Activated gamma-delta T cell treated with anti-CD3 and anti-CD28 coated beads, Interleukin-2, amount 50 U/mL, for 16 hours (primary cell): ENCODE data around the gene NRGN.

Experiments
- DNase-seq: peaks from one replicate; pipeline ENCODE4 v3.0.0-alpha.2; 2020; ENCODE audit warnings: low read depth

NRGN gene

DNA sequence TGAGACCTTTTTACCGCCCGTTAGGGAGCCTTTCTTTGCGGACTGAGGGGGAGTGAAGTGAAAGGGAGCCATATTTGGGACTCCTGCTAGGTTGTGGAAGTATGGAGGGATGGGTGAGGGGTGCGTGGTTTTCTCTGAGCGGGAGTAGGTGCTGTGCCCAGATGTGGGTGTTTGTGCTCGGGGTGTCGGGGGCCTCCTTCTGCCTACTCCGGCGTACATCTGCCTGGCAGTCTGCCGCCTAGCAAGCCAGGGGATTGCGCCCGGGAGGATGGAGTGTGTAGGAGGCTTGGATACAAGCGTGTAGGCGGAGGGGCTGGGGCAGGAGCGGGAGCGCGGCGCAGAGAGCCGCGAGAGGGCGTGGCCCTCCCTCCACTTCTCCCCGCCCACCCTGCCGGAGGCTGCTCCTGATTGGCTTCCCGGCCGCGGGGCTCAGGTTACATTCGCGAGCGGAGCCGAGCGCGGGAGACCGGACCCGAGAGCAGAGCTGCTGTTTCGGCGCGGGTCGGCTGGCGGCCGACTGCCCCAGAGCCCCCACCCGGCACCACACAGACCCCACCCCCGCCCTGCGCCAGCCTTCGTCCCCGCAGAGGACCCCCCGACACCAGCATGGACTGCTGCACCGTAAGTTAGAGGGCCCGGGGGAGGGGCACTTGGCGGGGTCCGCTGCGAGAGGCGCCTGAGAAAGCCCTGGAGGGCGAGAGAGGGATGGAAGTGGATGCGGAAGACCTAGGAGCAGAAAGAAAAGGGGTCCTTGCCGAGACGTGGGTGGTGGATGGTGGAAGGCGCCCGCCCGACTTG is at the start of gene NRGN:
NRGN (plus strand) TSS at position 464 of the 798 bp plus-strand sequence; CDS start at position 607, 143 bp downstream.
- DNase-seq, result peak; percentile 70

DNA sequence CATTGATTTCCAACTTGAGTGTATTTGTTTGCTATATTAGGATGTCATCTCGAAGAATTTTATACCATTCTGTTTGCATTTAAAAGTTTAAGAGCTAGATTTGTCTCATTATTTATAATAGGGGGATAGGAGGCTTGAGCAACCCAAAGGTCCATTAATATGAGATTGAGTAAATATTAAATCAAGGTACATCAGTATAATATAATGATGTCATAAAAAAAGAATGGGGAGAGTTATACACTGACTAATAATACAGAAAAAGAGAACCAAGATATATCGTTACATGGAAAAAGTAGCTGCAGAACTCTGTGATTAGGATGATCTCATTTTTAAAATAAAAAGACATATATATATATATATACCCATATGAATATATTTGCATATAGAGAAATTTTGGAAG is 46.6 kb upstream of the NRGN start:
- no peak for DNase-seq

- DNase-seq, result no peak
Observed at GRCh38 chr11:124699547-124699946, 40.2 kb upstream of the NRGN start.

- DNase-seq, result no peak
Observed at GRCh38 chr11:124700028-124700427, 39.7 kb upstream of the NRGN start.

GRCh38 chr11:124707829-124708228 is 31.9 kb upstream of the NRGN start:
- no peak for DNase-seq

GRCh38 chr11:124712392-124712791 is 27.4 kb upstream of the NRGN start:
- no peak for DNase-seq

DNA sequence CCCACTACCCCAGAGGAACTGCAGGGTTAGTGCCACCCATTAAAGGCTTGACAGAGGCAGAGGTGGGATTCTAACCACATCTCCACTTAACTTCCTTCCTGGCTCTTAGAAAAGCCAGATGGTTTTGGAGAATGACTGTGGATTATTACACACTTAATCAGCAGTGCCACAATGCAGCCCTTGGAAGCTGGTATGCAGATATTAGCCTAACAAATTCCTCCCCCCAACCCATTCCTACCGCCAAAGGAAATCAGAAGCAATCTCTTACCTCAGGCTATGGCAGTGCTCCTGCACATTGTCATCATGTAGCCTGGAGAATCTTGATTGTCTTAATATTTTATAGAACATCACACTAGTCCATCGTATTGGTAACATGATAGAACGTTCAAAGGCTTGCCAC is 23.2 kb upstream of the NRGN start:
- no peak for DNase-seq

DNA sequence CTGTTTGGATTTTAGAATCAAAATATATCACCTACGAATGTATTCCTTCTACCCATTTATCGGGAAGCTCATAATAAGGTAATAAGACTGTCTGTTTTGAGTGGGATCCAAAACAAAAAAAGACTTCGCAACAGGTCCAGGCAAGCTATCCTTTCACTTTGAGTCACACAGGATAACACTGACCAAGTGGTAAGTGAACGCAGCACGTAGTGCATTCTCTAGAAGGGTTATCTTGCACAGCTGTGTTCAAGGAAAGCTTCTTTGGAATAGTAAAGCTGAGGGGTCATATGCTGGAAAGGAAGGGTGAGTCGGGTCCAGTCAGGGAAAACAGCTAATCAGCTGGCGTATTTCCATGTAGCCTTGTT is 22.3 kb upstream of the NRGN start:
- no peak for DNase-seq

- DNase-seq, result no peak
Observed at GRCh38 chr11:124717786-124718651, 21.7 kb upstream of the NRGN start.

DNA sequence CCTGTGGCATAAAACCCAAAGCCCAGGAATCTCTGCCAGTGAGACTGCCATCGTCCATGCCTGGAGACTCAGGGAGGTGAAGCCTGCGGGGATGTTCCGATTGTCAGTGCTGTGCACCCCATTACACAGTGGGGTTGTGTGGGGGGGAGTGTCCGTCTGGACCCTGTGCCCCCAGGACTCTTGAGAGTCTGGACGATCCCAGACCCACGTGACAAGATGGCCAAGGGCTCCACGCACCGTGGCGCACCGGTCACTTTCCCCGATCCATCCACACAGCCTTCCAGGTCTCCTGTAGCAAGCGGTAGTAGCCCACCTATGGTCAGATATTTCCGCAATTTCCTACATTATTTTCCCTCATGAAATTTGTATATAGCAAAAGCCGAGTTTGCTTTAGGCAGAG is 20.9 kb upstream of the NRGN start:
- no peak for DNase-seq

DNA sequence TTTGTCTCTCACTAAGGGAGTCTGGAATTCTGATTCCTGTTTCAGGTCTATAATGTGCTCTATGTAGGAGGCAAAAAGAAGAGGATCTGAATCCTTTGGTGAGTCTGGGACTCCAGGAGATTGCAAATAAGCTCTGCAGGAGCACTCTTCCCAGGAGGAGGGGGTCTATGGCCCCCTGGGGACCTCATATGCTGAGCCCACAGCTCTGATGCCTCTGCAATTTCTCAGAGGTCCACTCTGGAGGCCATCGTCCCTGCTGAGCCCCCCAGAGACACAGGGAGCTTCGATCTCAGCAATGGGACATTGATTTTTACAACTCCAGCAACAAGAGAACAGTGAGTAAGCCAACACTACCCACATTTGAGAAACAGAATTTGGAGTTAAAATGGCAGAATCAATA is 20.2 kb upstream of the NRGN start:
- DNase-seq, result no peak

DNA sequence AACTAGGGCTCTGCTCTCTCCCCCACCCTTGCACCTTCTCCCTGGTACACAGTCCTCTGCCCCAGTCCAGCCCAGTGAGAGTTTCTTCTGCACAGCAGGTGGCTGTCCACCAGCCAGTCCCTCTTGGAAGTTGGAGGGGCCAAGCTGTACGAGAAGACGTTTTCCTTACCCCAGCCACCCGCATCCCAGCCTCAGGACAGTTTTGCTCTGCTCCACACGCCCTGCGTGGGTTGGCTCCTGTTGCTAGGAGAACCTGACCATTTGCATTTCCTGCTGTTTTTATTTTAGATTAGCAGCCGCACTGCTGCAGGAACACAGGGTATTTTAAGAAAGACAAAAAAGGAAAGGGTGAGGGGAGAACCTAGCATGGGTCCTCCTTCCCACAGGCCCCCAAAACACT is 17.6 kb upstream of the NRGN start:
- no peak for DNase-seq

DNA sequence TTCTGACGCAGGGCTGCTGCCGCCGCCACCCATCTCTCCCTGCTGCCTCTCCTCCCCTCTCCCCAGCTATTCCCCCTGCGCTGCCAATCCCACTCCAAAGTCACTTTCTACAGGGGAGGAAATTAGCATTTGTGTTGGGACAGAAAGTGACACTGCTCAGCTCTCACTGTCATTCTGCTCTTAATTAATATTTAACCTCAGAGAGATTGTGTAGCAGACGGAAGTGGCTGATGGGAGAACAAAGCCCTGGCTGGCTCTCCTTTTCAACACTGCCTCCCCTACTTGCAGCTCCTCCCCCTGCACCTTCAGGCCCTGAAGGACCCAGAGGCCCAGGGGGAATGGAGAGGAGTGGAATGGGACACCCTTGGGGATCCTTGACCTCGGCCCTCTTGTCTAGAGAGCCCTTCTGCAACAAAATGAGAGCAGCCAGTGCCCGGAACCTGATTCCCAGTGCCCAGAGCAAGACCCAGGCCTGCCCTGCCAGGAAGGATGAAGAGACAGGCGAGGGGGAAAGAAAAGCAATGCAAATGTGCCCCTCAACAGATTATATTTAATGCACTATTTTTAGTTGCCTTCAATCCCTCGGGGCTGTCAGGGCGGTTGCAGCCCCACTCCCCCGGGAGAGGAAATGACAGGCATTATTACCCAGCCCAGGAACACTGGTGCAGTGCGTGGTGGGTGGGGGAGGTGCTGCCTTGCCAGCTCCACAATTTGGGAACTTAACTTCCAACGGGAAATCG is 14.6 kb upstream of the NRGN start:
- no peak for DNase-seq

- DNase-seq, result no peak
Observed at GRCh38 chr11:124725719-124726105, 14.0 kb upstream of the NRGN start.

DNA sequence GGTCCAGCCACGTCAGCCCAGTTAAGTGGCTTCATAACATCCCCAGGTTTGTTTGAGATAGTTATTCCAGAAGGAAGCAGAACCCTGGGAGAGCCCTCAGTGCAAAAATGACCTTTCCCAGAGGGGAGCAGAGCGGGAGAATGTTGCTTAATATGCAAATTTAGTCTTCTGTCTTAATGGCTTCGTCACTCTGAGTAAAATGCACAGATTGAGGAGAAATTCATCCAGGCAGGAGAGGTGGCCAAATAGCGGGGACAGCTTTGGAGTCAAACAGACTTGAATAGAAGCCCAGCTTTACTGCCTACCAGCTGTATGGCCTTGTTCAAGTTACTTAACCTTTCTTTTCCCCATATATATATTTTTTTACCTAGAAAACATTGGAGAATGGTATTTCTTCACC is 12.3 kb upstream of the NRGN start:
- no peak for DNase-seq

DNA sequence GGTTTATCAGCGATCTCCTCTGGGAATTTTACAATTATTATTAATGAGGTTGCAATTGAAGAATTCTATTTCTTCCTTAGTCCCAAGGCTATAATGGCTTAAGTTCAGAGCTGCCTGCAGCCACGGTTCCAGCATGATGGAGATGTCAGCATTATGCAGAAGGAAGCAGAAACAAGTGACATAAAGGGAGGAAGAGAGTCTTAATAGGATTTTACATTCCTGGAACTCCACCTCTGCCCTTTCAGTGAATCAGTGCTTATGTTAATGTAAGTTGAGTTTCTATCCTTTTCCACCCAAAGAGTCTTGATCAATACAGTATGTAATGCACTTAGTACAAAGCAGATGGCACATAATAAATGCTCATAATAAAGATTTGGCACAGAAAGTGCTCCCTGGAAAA is 11.6 kb upstream of the NRGN start:
- DNase-seq, result no peak

GRCh38 chr11:124729571-124729970 is 10.2 kb upstream of the NRGN start:
- no peak for DNase-seq

GRCh38 chr11:124732230-124732629 is 7.5 kb upstream of the NRGN start:
- no peak for DNase-seq

DNA sequence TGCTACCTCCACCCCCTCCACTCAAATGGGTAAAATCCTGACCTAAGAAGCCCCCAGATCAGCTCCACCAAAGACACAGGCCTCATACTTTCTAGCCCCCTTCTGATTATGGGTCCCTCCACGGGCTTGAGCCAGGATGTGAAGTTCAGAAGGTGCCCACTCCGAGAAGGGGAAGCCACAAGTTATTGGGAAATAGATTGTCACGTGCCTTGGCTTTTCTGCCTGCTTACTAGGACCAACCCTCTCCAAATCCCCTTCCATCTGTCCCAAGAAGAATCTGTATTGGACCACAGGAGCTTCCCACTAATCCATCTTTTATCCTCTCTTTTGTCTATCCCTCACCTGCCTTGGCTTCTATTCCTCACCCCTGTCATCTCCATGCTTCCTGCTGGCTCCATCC is 3.0 kb upstream of the NRGN start:
- no peak for DNase-seq

DNA sequence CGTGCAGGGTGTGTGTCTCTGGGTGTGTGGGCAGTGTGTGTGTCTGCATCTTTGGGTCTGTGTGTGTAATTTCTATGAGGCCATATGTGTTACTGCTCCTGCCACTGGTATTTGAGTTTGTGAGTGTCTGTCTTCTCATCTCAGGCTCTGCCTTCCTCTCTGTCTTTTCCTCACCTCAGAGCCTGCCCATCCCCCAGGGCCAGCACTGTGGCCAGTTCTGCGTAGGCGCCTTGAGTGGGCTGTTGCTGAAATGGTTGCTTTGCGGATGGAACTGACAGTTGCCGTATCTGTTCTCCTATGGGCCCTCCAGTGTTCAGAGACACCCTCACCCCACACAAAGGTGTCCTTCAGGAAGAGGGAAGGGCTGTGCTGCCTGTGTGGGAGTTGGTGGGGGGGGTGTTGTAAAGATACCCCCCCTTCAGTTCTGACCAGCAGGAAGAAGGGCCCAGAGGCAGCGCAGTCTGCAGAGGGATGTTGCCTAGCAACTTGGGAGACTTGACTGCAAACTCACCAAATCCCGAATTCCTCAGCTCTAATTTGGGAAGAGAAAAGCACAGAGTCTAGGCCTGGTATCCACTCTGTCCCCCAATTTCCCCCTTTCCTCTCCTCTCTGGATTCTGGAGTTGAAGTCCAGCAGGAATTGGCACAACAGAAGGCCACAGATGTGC is 2.0 kb upstream of the NRGN start:
- no peak for DNase-seq

- DNase-seq, result no peak
Observed at GRCh38 chr11:124738713-124739478, 846 bp upstream of the NRGN start.
